CD14-positive monocyte (primary cell): ENCODE results near the gene ARPC1B. TPM values are rescaled to one million over a fixed set of nuclear protein-coding genes. Genes with fewer than 3 reads are reported as not detected.
A peak's percentile ranks its signal among the peaks of the same experiment; 100 is the strongest.

Source experiments
- DNase-seq, 3 donors: peaks; one replicate each; pipeline ENCODE4 v3.0.0-alpha.2; 2011 to 2022
- H2AFZ ChIP-seq: 2 replicates; pipeline ENCODE4 v1.6.0; 2012; ENCODE audit warnings: mild to moderate bottlenecking, low read depth, low read length, inconsistent platforms; ENCODE audit not compliant: insufficient read depth, poor library complexity, severe bottlenecking
- H3K27ac ChIP-seq, 2 donors: 1 replicate in 1 of 2; 2 replicates in 1 of 2; pipeline ENCODE4 v1.5.1; 2012 to 2013; ENCODE audit warnings: low read length in 2 of 2, control low read depth in 1 of 2, inconsistent platforms in 1 of 2, low read depth in 1 of 2, mild to moderate bottlenecking in 1 of 2
- H3K27me3 ChIP-seq, 2 donors: one replicate each; pipeline versions ENCODE4 v1.6.0 to v1.6.1; 2011 to 2013; ENCODE audit warnings: low read length in 2 of 2; ENCODE audit not compliant: control insufficient read depth in 2 of 2, insufficient read depth in 2 of 2
- H3K36me3 ChIP-seq, 2 donors: replicated peaks in 1 of 2; 1 replicate in 1 of 2; 2 replicates in 1 of 2; pipeline versions ENCODE4 v1.5.1 to v1.6.1; 2012 to 2013; ENCODE audit warnings: low read length in 2 of 2, control low read depth in 1 of 2, inconsistent platforms in 1 of 2, mild to moderate bottlenecking in 1 of 2; ENCODE audit not compliant: insufficient read depth in 2 of 2, control insufficient read depth in 1 of 2
- H3K4me1 ChIP-seq, 2 donors: 1 replicate in 1 of 2; 2 replicates in 1 of 2; pipeline versions ENCODE4 v1.5.1 to v1.6.1; 2012 to 2013; ENCODE audit warnings: low read length in 2 of 2, control low read depth in 1 of 2, inconsistent platforms in 1 of 2, mild to moderate bottlenecking in 1 of 2, moderate library complexity in 1 of 2; ENCODE audit not compliant: insufficient read depth in 2 of 2, control insufficient read depth in 1 of 2
- H3K4me2 ChIP-seq: replicated peaks from 2 replicates; pipeline ENCODE3; 2012; ENCODE audit warnings: low read length, moderate library complexity, mild to moderate bottlenecking; ENCODE audit not compliant: poor library complexity, severe bottlenecking; ENCODE audit errors: extremely low read depth
- H3K4me3 ChIP-seq, 3 experiments: fragments of 200-600 bp in 1 of 3; sonication (generic) in 1 of 3; replicated peaks in 1 of 3; 1 replicate in 2 of 3; 2 replicates in 1 of 3; pipeline ENCODE4 v1.5.1; 2011 to 2013; ENCODE audit warnings: low read length in 3 of 3, mild to moderate bottlenecking in 3 of 3, control low read depth in 2 of 3, low read depth in 2 of 3, inconsistent platforms in 1 of 3, moderate library complexity in 1 of 3
- H3K79me2 ChIP-seq: 2 replicates; pipeline ENCODE4 v1.6.0; 2012; ENCODE audit warnings: mild to moderate bottlenecking, control low read depth, inconsistent platforms, low read length, moderate library complexity; ENCODE audit not compliant: insufficient read depth
- H3K9ac ChIP-seq: 2 replicates; pipeline ENCODE4 v1.6.0; 2017; ENCODE audit warnings: low read length, mild to moderate bottlenecking; ENCODE audit not compliant: insufficient read depth, poor library complexity, severe bottlenecking
- H3K9me3 ChIP-seq, 2 donors: replicated peaks in 1 of 2; 1 replicate in 1 of 2; 2 replicates in 1 of 2; pipeline versions ENCODE4 v1.5.1 to v1.6.1; 2012 to 2013; ENCODE audit warnings: low read length in 2 of 2, control low read depth in 1 of 2; ENCODE audit not compliant: control insufficient read depth in 1 of 2, insufficient read depth in 1 of 2
- H4K20me1 ChIP-seq: 2 replicates; pipeline ENCODE4 v1.6.0; 2012; ENCODE audit warnings: mild to moderate bottlenecking, low read length, control low read depth, moderate library complexity; ENCODE audit not compliant: insufficient read depth
- H3K27ac Mint-ChIP-seq, 7 donors: one replicate each; pipeline ENCODE4 v1.8.0; 2020; ENCODE audit warnings: mild to moderate bottlenecking in 7 of 7, mixed read lengths in 7 of 7, moderate library complexity in 6 of 7, inconsistent platforms in 2 of 7
- H3K27me3 Mint-ChIP-seq, 3 donors: one replicate each; pipeline ENCODE4 v1.8.0; 2021 to 2022; ENCODE audit warnings: low read depth in 3 of 3, mild to moderate bottlenecking in 3 of 3, mixed read lengths in 3 of 3, moderate library complexity in 3 of 3, inconsistent platforms in 1 of 3
- H3K36me3 Mint-ChIP-seq, 2 donors: one replicate each; pipeline ENCODE4 v1.8.0; 2020; ENCODE audit warnings: mixed read lengths in 2 of 2, inconsistent platforms in 1 of 2, mild to moderate bottlenecking in 1 of 2
- H3K4me1 Mint-ChIP-seq: one replicate; pipeline ENCODE4 v1.8.0; 2020; ENCODE audit warnings: mild to moderate bottlenecking, mixed read lengths
- H3K4me3 Mint-ChIP-seq, 2 donors: one replicate each; pipeline ENCODE4 v1.8.0; 2020; ENCODE audit warnings: mild to moderate bottlenecking in 2 of 2, mixed read lengths in 2 of 2, moderate library complexity in 1 of 2
- H3K9me3 Mint-ChIP-seq, 7 donors: one replicate each; pipeline ENCODE4 v1.8.0; 2020 to 2022; ENCODE audit warnings: mixed read lengths in 7 of 7, mild to moderate bottlenecking in 6 of 7, moderate library complexity in 6 of 7, inconsistent platforms in 2 of 7
- CTCF ChIP-seq: fragments of 200-600 bp; IDR thresholded peaks from one replicate; pipeline ENCODE4 v1.8.0; 2022; ENCODE audit warnings: antibody characterized with exemption, mild to moderate bottlenecking
- WGBS: methylation state at CpG from one replicate; pipeline ENCODE4 v1.1.5; 2013; ENCODE audit warnings: missing lambda C conversion rate; ENCODE audit not compliant: insufficient coverage; 5-methylcytosine and 5-hydroxymethylcytosine counted together
- intact Hi-C, 2 donors: fragments of 100-400 bp; cut with micrococcal nuclease; formaldehyde crosslinking; loops; one replicate each; pipeline versions ENCODE4 v1.15.0 to v1.15.1; 2023
- polyA minus RNA-seq: library from RNA; depleted of rRNA, polyadenylated mRNA; stranded (reverse); fragments of >200 nt; gene quantifications from 2 replicates; pipeline ENCODE4 v1.2.3, GENCODE V29; 2012
- polyA plus RNA-seq, 3 donors: library from polyadenylated mRNA; depleted of rRNA in 1 of 3; unstranded in 2 of 3; stranded (reverse) in 1 of 3; fragments of 300-500 nt in 2 of 3; fragments of >200 nt in 1 of 3; fragmentation: Illumina TruSeq in 2 of 3; gene quantifications; 1 replicate in 2 of 3; 2 replicates in 1 of 3; pipeline ENCODE4 v1.2.3, GENCODE V29; 2012 to 2021
- total RNA-seq, 12 experiments: library from RNA in 1 of 12; stranded (reverse) in 1 of 12; fragments of 120-200 nt in 1 of 12; gene quantifications; one replicate each; pipeline ENCODE4 v1.2.4 and lab custom pipeline; 2013 to 2026; ENCODE audit warnings: mixed read lengths in 6 of 12, inconsistent platforms in 1 of 12

Gene ARPC1B
- total RNA-seq (2013) = 1,029 TPM
- 1,000 to 10,000 TPM; 1,179 to 1,362 (median 1,282) TPM for polyA plus RNA-seq
- 960 and 1,751 TPM in 2 replicates for polyA minus RNA-seq
- 6.3 to 33.2 (median 20.4) reads per million in 11 experiments for total RNA-seq (lab: John Stamatoyannopoulos, UW)

- peak within 1 kb of the TSS; percentile 82 to 89 for H3K4me3 Mint-ChIP-seq
- peaks cover 0 to 2% (median 0%) of the 10 kb centered on the region in 3 donors for H3K27me3 Mint-ChIP-seq
- under 1% methylated on average over 77 of the region's 95 CpGs for WGBS
- intact Hi-C loops = loop anchor here in 1 of 2 donors (2.0 to 5.0 kb wide), 2 partner anchors 34 to 42 kb away; partner anchors contain the start of genes BUD31 and PDAP1
- H2AFZ ChIP-seq = peak within 1 kb of the TSS; percentile 92
- no peaks in the 10 kb centered on the region for H3K27me3 ChIP-seq
- H3K79me2 ChIP-seq = peaks cover 47% of the 10 kb centered on the region
- peaks cover 50% of the 10 kb centered on the region for H3K4me1 Mint-ChIP-seq
- peaks cover 33% of the 10 kb centered on the region for H4K20me1 ChIP-seq
- H3K36me3 Mint-ChIP-seq = peaks cover 14 to 34% of the 10 kb centered on the region in 2 donors
- peak within 1 kb of the TSS; percentile 82 to 95 (median 89) for H3K4me3 ChIP-seq
- H3K9me3 Mint-ChIP-seq = peaks cover 0 to 1% (median 0%) of the 10 kb centered on the region in 7 donors
- TF ChIP-seq CTCF = no peak
- H3K27ac Mint-ChIP-seq = peak within 1 kb of the TSS; percentile 94 to 100 (median 99)
- H3K4me1 ChIP-seq = peaks cover 46 to 58% of the 10 kb centered on the region in 2 donors
- H3K9ac ChIP-seq = peak within 1 kb of the TSS; percentile 86
- H3K4me2 ChIP-seq = peak within 1 kb of the TSS; percentile 93
- peak within 1 kb of the TSS; percentile 94 for H3K27ac ChIP-seq
- no peaks in the 10 kb centered on the region for H3K9me3 ChIP-seq
- H3K36me3 ChIP-seq = peaks cover 10 to 15% of the 10 kb centered on the region in 2 donors
- DNase-seq = peak; percentile 81 to 84 (median 82)
These were observed at the start of gene ARPC1B for GRCh38 chr7:99374111-99375064. Gene ARPC1B (plus strand): TSS chr7:99374730. CDS start chr7:99385715, 10,985 bp downstream.

- Mint-ChIP-seq H3K4me1 (peaks cover 40% of the 10 kb centered on the region), H3K9me3 (peaks cover 0 to 1% (median 0%) of the 10 kb centered on the region in 7 donors), H3K27ac (peak overlapping the region; percentile 23 to 96 (median 91)), H3K4me3 (peak overlapping the region; percentile 93 to 94), H3K36me3 (peaks cover under 1 to 4% of the 10 kb centered on the region in 2 donors), H3K27me3 (peaks cover 1 to 3% (median 2%) of the 10 kb centered on the region in 3 donors)
- Histone ChIP-seq H3K4me3 (peak overlapping the region; percentile 62 to 92 (median 84)), H3K79me2 (peaks cover 52% of the 10 kb centered on the region), H3K36me3 (no peaks in the 10 kb centered on the region), H3K27me3 (no peaks in the 10 kb centered on the region), H3K9me3 (no peaks in the 10 kb centered on the region), H4K20me1 (peaks cover 27% of the 10 kb centered on the region), H3K4me2 (peak overlapping the region; percentile 92), H3K27ac (peak overlapping the region; percentile 38 to 90), H3K9ac (peak overlapping the region; percentile 95), H2AFZ (peak overlapping the region; percentile 99), H3K4me1 (peaks cover 37 to 49% of the 10 kb centered on the region in 2 donors)
- TF ChIP-seq CTCF = no peak
- 52% methylated on average over 9 of the region's 14 CpGs for WGBS
- DNase-seq = no peak
- intact Hi-C loops = loop anchor here (5.0 to 10.0 kb wide), 2 partner anchors 183 to 450 kb away; partner anchors contain the start of genes SMURF1 (in 1 of the 2), TMEM130 (in 1 of the 2) and TRRAP (in 1 of the 2)
These were observed 49.5 kb upstream of the ARPC1B start for GRCh38 chr7:99325001-99325493.
